Cardiac muscle cell (in vitro differentiated cells and primary cell): Measurements from ENCODE around the gene MGAT5. TPM values are rescaled to one million over a fixed set of nuclear protein-coding genes. Genes with fewer than 3 reads are reported as not detected.

ENCODE experiments used
- DNase-seq, 2 donors: peaks; one replicate each; pipeline versions ENCODE4 v3.0.0 to v3.0.0-alpha.2; 2010 to 2017; ENCODE audit warnings: low read depth in 1 of 2, low spot score in 1 of 2
- H3K27ac ChIP-seq: fragments of 200-600 bp; sonication (generic); 2 replicates; pipeline ENCODE4 v1.5.1; 2016
- H3K27me3 ChIP-seq: fragments of 200-600 bp; sonication (generic); 2 replicates; pipeline ENCODE4 v1.6.0; 2016; ENCODE audit warnings: control low read depth
- H3K36me3 ChIP-seq: fragments of 200-600 bp; sonication (generic); 2 replicates; pipeline ENCODE4 v1.5.1; 2016; ENCODE audit warnings: control low read depth
- H3K4me1 ChIP-seq: fragments of 200-600 bp; sonication (generic); 2 replicates; pipeline ENCODE4 v1.8.1; 2017; ENCODE audit warnings: low read depth, mild to moderate bottlenecking, mixed run types
- H3K4me3 ChIP-seq: fragments of 200-600 bp; sonication (generic); 2 replicates; pipeline ENCODE4 v1.5.1; 2016; ENCODE audit warnings: mild to moderate bottlenecking
- H3K9me3 ChIP-seq: fragments of 200-600 bp; sonication (generic); 2 replicates; pipeline ENCODE4 v1.5.1; 2017; ENCODE audit warnings: low read depth, mild to moderate bottlenecking, control low read depth
- polyA plus RNA-seq: library from polyadenylated mRNA; unstranded; fragments of >200 nt; fragmentation: Nextera tagmentation; extraction: Ambion mirVana; gene quantifications from 2 replicates; pipeline ENCODE4 v1.2.1, GENCODE V29; 2016
- total RNA-seq: library from RNA; depleted of rRNA; stranded (reverse); fragments of >200 nt; gene quantifications from 2 replicates; pipeline ENCODE4 v1.2.3, GENCODE V29; 2016
- TF ChIP-seq, protein P1 (sequence below): IDR thresholded peaks from 2 replicates; pipeline ENCODE4 v1.5.1; 2012; ENCODE audit warnings: low read depth, mild to moderate bottlenecking, low read length

The MGAT5 gene
- total and polyA plus RNA-seq, 2 experiments from 2014 or later, result 12.5 to 66.8 TPM

DNA sequence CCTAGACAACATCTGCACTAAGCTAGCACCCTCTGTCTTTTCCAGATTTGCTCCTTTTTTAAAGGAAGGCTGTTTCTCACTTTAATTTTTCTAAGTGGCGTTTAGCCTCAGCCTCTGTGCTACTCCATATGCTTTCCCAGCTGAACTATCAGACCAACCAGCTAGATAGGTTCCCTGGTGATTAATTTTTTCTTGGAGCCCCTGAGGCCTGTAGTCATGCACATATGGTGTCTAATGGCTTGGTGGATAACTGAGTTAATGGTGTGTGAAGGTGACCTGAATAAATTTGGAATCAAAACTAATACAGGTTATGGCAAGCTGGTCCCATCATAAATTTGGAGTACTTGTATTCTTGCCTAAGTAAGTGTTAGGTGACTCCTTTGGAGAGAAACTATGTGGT, 135.5 kb downstream of the MGAT5 start:
- H3K27ac ChIP-seq, result no peak overlapping the region
- no peaks in the 10 kb centered on the region for H3K36me3 ChIP-seq
- H3K4me3 ChIP-seq, result no peak overlapping the region
- TF ChIP-seq, protein P1, sequence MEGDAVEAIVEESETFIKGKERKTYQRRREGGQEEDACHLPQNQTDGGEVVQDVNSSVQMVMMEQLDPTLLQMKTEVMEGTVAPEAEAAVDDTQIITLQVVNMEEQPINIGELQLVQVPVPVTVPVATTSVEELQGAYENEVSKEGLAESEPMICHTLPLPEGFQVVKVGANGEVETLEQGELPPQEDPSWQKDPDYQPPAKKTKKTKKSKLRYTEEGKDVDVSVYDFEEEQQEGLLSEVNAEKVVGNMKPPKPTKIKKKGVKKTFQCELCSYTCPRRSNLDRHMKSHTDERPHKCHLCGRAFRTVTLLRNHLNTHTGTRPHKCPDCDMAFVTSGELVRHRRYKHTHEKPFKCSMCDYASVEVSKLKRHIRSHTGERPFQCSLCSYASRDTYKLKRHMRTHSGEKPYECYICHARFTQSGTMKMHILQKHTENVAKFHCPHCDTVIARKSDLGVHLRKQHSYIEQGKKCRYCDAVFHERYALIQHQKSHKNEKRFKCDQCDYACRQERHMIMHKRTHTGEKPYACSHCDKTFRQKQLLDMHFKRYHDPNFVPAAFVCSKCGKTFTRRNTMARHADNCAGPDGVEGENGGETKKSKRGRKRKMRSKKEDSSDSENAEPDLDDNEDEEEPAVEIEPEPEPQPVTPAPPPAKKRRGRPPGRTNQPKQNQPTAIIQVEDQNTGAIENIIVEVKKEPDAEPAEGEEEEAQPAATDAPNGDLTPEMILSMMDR, result no peak
- no peaks in the 10 kb centered on the region for H3K4me1 ChIP-seq
- H3K27me3 ChIP-seq, result no peaks in the 10 kb centered on the region
- H3K9me3 ChIP-seq, result no peaks in the 10 kb centered on the region
- DNase-seq, result no peak

DNA sequence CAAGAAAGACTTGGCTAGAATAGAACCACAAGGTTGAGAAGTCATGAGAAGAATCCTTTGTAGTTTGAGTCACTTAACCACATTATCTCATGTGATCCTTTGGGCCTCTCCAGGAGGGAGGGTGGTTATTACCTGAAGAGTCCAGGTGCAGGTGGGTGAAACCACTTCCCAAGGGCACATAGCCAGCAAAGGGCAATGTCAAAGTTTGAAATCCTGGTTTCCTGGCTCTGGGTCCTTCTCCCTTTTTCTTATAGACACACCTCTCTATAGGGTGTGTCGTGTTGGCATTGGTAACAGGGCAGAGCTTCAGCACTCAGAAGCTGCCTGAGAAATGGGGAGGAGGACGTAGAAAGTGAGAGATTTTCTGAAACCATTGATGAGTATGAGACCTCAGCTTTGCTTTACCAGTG, 137.9 kb downstream of the MGAT5 start:
- Histone ChIP-seq H3K4me1 (no peaks in the 10 kb centered on the region), H3K9me3 (no peaks in the 10 kb centered on the region), H3K27me3 (no peaks in the 10 kb centered on the region), H3K36me3 (no peaks in the 10 kb centered on the region), H3K27ac (no peak overlapping the region), H3K4me3 (no peak overlapping the region)
- TF ChIP-seq, protein P1, result no peak
- DNase-seq, result no peak

DNA sequence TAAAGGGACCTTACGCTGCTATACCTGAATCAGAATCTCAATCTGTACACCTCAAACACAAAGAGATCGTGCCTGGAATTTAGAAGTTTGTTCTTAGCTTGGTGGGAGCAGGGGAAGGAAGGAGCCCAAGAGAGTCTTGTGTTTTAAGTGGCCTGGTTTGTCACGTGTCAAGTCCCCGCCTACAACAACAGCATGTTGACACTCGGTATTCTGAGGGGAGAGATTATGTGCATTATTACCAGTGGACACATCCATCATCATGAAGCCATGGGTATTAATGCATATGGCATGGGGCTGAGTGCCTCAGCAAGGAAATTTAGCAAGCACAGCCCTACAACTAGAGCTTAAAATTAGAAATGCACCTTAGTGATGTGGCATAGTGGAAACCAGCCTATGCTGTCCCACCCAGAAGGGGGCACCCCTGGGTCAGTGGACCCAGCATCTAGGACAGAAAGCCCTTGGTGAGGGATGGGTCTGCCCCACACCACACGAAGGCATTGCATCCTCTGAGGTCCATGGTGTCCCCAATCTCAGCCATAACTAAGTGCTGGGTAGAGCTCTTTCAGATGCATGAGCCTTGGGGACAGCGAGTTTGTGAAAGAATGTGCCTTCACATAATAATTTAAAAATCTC, 138.7 kb downstream of the MGAT5 start:
- TF ChIP-seq, protein P1, result peak; percentile 7
- H3K27me3 ChIP-seq, result no peaks in the 10 kb centered on the region
- no peak for DNase-seq
- no peaks in the 10 kb centered on the region for H3K9me3 ChIP-seq
- no peak overlapping the region for H3K4me3 ChIP-seq
- no peaks in the 10 kb centered on the region for H3K36me3 ChIP-seq
- H3K27ac ChIP-seq, result no peak overlapping the region
- H3K4me1 ChIP-seq, result no peaks in the 10 kb centered on the region

DNA sequence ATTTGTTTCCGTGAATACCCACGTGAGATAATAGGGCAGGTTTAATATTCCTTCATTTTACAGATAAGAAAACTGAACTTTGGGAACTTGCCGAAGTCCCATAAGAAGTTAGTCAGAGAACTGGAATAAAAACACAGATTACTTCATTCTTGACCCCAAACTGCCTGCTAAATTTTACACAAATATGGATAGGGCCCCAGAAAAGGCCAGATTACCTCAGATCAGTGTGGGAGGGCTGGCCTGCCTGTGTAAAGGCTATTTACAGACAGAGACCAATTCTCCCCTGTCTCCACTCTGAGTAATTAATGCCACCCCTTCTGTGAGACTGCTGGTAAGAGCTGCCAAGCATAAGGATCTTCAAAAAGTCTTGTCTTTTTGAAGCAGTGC, 139.2 kb downstream of the MGAT5 start:
- DNase-seq, result peak in 1 of 2 donors; percentile 42
- TF ChIP-seq, protein P1, result no peak
- no peak overlapping the region for H3K4me3 ChIP-seq

DNA sequence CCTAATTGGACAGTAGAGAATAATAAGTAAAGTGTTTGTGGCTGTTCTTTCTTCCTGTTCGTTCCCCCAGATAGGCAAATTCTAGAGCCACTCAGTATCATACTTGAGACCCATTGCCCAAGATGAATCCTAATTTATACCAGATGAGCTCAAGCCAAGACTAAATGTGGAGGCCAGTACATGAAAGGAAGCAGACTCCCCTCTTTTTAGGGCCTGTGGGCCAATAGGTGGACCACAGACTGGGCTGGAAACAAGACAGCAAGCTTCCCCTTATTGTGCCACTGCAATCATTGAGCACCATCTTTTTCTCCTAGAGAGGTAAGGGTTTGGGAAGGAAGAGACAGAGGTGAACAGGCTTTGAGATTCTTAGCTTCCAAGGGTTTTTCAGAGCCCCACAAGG, 141.9 kb downstream of the MGAT5 start:
- TF ChIP-seq, protein P1, result no peak
- H3K27me3 ChIP-seq, result no peaks in the 10 kb centered on the region
- no peak overlapping the region for H3K27ac ChIP-seq
- no peaks in the 10 kb centered on the region for H3K4me1 ChIP-seq
- DNase-seq, result no peak
- H3K4me3 ChIP-seq, result no peak overlapping the region
- no peaks in the 10 kb centered on the region for H3K9me3 ChIP-seq
- H3K36me3 ChIP-seq, result no peaks in the 10 kb centered on the region

More for the DNA sequence above, 139.2 kb downstream of the MGAT5 start:
- Histone ChIP-seq H3K36me3 (no peaks in the 10 kb centered on the region), H3K9me3 (no peaks in the 10 kb centered on the region), H3K27me3 (no peaks in the 10 kb centered on the region), H3K4me1 (no peaks in the 10 kb centered on the region), H3K27ac (no peak overlapping the region)
